SK-N-SH (cell line): ENCODE measurements around the gene SAXO2. TPM values are rescaled to one million over a fixed set of nuclear protein-coding genes. Genes with fewer than 3 reads are reported as not detected.

ENCODE experiments used
- CTCF ChIA-PET: fragments of 300-600, 350-600 bp; formaldehyde crosslinking; extraction: SDS; loops from one replicate; lab custom pipeline; 2021; lab: Yijun Ruan, JAX
- POLR2A ChIA-PET: fragments of 350-600 bp; sonication (Branson Sonifier 250); formaldehyde crosslinking; extraction: SDS; loops from one replicate; lab custom pipeline; 2020; ENCODE audit warnings: antibody characterized with exemption, inconsistent platforms; lab: Yijun Ruan, JAX
- DNase-seq: peaks from one replicate; pipeline ENCODE4 v3.0.0; 2012
- H2AFZ ChIP-seq: fragments of 200-600 bp; sonication (generic); 2 replicates; pipeline ENCODE4 v1.8.1; 2016; ENCODE audit warnings: antibody characterized with exemption, mild to moderate bottlenecking, low read depth
- H3F3A ChIP-seq: fragments of 200-600 bp; sonication (generic); replicated peaks from 2 replicates; pipeline ENCODE3; 2016; ENCODE audit warnings: antibody characterized with exemption, mild to moderate bottlenecking; ENCODE audit not compliant: insufficient read depth
- H3K27ac ChIP-seq, 2 experiments: fragments of 200-500 bp in 1 of 2; fragments of 200-600 bp in 1 of 2; sonication (Bioruptor generic) in 1 of 2; sonication (generic), shearing (Covaris generic) in 1 of 2; 2 replicates each; pipeline versions ENCODE4 v1.5.1 to v1.6.1; 2014 to 2016; ENCODE audit warnings: low read depth in 2 of 2, inconsistent platforms in 1 of 2, low read length in 1 of 2, mild to moderate bottlenecking in 1 of 2, mixed read lengths in 1 of 2
- H3K27me3 ChIP-seq: fragments of 200-600 bp; sonication (generic), shearing (Covaris generic); 2 replicates; pipeline ENCODE4 v1.6.1; 2016; ENCODE audit warnings: mixed run types; ENCODE audit not compliant: insufficient read depth
- H3K36me3 ChIP-seq, 2 experiments: fragments of 200-500 bp in 1 of 2; fragments of 200-600 bp in 1 of 2; sonication (Bioruptor generic) in 1 of 2; sonication (generic) in 1 of 2; replicated peaks in 1 of 2; 2 replicates each; pipeline versions ENCODE3 to v1.5.1; 2014 to 2016; ENCODE audit warnings: low read length in 1 of 2, mild to moderate bottlenecking in 1 of 2; ENCODE audit not compliant: insufficient read depth in 2 of 2, control insufficient read depth in 1 of 2
- H3K4me1 ChIP-seq, 2 experiments: fragments of 200-500 bp in 1 of 2; fragments of 200-600 bp in 1 of 2; sonication (Bioruptor generic) in 1 of 2; sonication (generic), shearing (Covaris generic) in 1 of 2; 2 replicates each; pipeline versions ENCODE4 v1.5.1 to v1.6.1; 2014 to 2016; ENCODE audit warnings: low read depth in 1 of 2, low read length in 1 of 2, mixed run types in 1 of 2; ENCODE audit not compliant: insufficient read depth in 2 of 2, control insufficient read depth in 1 of 2
- H3K4me2 ChIP-seq: fragments of 200-600 bp; sonication (generic), shearing (Covaris generic); 2 replicates; pipeline ENCODE4 v1.6.1; 2017; ENCODE audit warnings: mixed run types
- H3K4me3 ChIP-seq, 2 experiments: fragments of 200-500 bp in 1 of 2; fragments of 200-600 bp in 1 of 2; sonication (Bioruptor generic) in 1 of 2; sonication (generic), shearing (Covaris generic) in 1 of 2; 2 replicates each; pipeline versions ENCODE4 v1.5.1 to v1.8.1; 2014 to 2016; ENCODE audit warnings: low read depth in 2 of 2, inconsistent platforms in 1 of 2, low read length in 1 of 2, mild to moderate bottlenecking in 1 of 2, mixed read lengths in 1 of 2, moderate library complexity in 1 of 2
- H3K79me2 ChIP-seq: fragments of 200-600 bp; sonication (generic); 2 replicates; pipeline ENCODE4 v1.8.1; 2017; ENCODE audit warnings: mild to moderate bottlenecking; ENCODE audit not compliant: insufficient read depth
- H3K9ac ChIP-seq: fragments of 200-600 bp; sonication (generic); 2 replicates; pipeline ENCODE4 v1.6.1; 2017; ENCODE audit warnings: mixed run types
- H3K9me2 ChIP-seq: fragments of 200-600 bp; sonication (generic); 2 replicates; pipeline ENCODE4 v1.6.1; 2017; ENCODE audit warnings: mixed run types
- H3K9me3 ChIP-seq: fragments of 200-600 bp; sonication (generic); 2 replicates; pipeline ENCODE4 v1.6.1; 2017; ENCODE audit warnings: mixed run types, mild to moderate bottlenecking, moderate library complexity
- H4K20me1 ChIP-seq: fragments of 200-600 bp; sonication (generic); 2 replicates; pipeline ENCODE4 v1.6.1; 2017; ENCODE audit warnings: mild to moderate bottlenecking, mixed run types; ENCODE audit not compliant: insufficient read depth
- EZH2phosphoT487 ChIP-seq: fragments of 200-600 bp; sonication (generic); IDR thresholded peaks from 2 replicates; pipeline ENCODE4 v1.6.1; 2017; ENCODE audit warnings: low read depth, mixed run types, mild to moderate bottlenecking, antibody characterized with exemption, moderate library complexity, borderline replicate concordance
- FOSL2 ChIP-seq: IDR thresholded peaks from 2 replicates; pipeline ENCODE4 v1.4.0; 2012; ENCODE audit warnings: low read depth, mild to moderate bottlenecking, moderate library complexity, borderline replicate concordance
- GATA2 ChIP-seq: sonication (generic); formaldehyde crosslinking; IDR thresholded peaks from 2 replicates; pipeline ENCODE4 v1.5.0; 2020; ENCODE audit warnings: mild to moderate bottlenecking, missing genetic modification reagents
- JUND ChIP-seq: IDR thresholded peaks from 2 replicates; pipeline ENCODE4 v1.4.0; 2012
- MEF2A ChIP-seq: IDR thresholded peaks from 2 replicates; pipeline ENCODE4 v1.4.0; 2012; ENCODE audit warnings: low read depth, borderline replicate concordance
- MXI1 ChIP-seq: IDR thresholded peaks from 2 replicates; pipeline ENCODE4 v1.6.1; 2012; ENCODE audit warnings: mild to moderate bottlenecking, low read depth, low read length, improper control_type of control experiment
- RAD21 ChIP-seq: IDR thresholded peaks from 2 replicates; pipeline ENCODE4 v1.6.1; 2012; ENCODE audit warnings: mild to moderate bottlenecking, low read length
- TEAD4 ChIP-seq: IDR thresholded peaks from 2 replicates; pipeline ENCODE4 v1.4.0; 2012; ENCODE audit warnings: mild to moderate bottlenecking, borderline replicate concordance; ENCODE audit not compliant: insufficient read depth
- ZBTB33 ChIP-seq: IDR thresholded peaks from 2 replicates; pipeline ENCODE4 v1.4.0; 2012; ENCODE audit warnings: low read depth, borderline replicate concordance
- WGBS: methylation state at CpG from one replicate; pipeline ENCODE4 v1.1.6; 2017; ENCODE audit warnings: low lambda C conversion rate; 5-methylcytosine and 5-hydroxymethylcytosine counted together
- polyA plus RNA-seq, 3 experiments: library from polyadenylated mRNA; depleted of rRNA; stranded (reverse); fragments of >200 nt; gene quantifications; 2 replicates each; pipeline ENCODE4 v1.2.3, GENCODE V29; 2012
- TF ChIP-seq, protein P1 (sequence below): fragments of 150-350 bp; IDR thresholded peaks from 2 replicates; pipeline ENCODE4 v1.6.1; 2017; ENCODE audit warnings: antibody characterized with exemption, low read length, low read depth, borderline replicate concordance
- TF ChIP-seq, protein P2 (sequence below): IDR thresholded peaks from 2 replicates; pipeline ENCODE4 v1.6.1; 2012; ENCODE audit warnings: mild to moderate bottlenecking, low read depth, low read length, moderate library complexity
- TF ChIP-seq, protein P3 (sequence below): IDR thresholded peaks from 2 replicates; pipeline ENCODE4; 2012

SAXO2 gene
- polyA plus RNA-seq, 1 of the 3 experiments (the other 2 are of a cell fraction): 2.8 TPM

GRCh38 chr15:82304778-82305090 lies 42.1 kb downstream of the SAXO2 start (continued):
- no peak for TF ChIP-seq MXI1
- TF ChIP-seq, all 33 proteins: peak for 0

- Histone ChIP-seq H3K9ac (no peak overlapping the region), H2AFZ (no peak overlapping the region), H3K36me3 (no peaks in the 10 kb centered on the region), H3K27me3 (no peaks in the 10 kb centered on the region; the same call in 1 of the 2 replicates), H3K9me3 (no peaks in the 10 kb centered on the region), H3K4me3 (no peak overlapping the region), H4K20me1 (no peaks in the 10 kb centered on the region), H3K27ac (no peak overlapping the region), H3K4me2 (no peak overlapping the region), H3F3A (no peaks in the 10 kb centered on the region), H3K4me1 (peaks cover 0 to 12% of the 10 kb centered on the region in 2 experiments; a peak in 1 of 4 replicates), H3K79me2 (no peaks in the 10 kb centered on the region), H3K9me2 (no peaks in the 10 kb centered on the region)
- DNase-seq: no peak
- no peak for TF ChIP-seq EZH2phosphoT487
- TF ChIP-seq, protein P1, sequence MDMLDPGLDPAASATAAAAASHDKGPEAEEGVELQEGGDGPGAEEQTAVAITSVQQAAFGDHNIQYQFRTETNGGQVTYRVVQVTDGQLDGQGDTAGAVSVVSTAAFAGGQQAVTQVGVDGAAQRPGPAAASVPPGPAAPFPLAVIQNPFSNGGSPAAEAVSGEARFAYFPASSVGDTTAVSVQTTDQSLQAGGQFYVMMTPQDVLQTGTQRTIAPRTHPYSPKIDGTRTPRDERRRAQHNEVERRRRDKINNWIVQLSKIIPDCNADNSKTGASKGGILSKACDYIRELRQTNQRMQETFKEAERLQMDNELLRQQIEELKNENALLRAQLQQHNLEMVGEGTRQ: no peak
- TF ChIP-seq, protein P2, sequence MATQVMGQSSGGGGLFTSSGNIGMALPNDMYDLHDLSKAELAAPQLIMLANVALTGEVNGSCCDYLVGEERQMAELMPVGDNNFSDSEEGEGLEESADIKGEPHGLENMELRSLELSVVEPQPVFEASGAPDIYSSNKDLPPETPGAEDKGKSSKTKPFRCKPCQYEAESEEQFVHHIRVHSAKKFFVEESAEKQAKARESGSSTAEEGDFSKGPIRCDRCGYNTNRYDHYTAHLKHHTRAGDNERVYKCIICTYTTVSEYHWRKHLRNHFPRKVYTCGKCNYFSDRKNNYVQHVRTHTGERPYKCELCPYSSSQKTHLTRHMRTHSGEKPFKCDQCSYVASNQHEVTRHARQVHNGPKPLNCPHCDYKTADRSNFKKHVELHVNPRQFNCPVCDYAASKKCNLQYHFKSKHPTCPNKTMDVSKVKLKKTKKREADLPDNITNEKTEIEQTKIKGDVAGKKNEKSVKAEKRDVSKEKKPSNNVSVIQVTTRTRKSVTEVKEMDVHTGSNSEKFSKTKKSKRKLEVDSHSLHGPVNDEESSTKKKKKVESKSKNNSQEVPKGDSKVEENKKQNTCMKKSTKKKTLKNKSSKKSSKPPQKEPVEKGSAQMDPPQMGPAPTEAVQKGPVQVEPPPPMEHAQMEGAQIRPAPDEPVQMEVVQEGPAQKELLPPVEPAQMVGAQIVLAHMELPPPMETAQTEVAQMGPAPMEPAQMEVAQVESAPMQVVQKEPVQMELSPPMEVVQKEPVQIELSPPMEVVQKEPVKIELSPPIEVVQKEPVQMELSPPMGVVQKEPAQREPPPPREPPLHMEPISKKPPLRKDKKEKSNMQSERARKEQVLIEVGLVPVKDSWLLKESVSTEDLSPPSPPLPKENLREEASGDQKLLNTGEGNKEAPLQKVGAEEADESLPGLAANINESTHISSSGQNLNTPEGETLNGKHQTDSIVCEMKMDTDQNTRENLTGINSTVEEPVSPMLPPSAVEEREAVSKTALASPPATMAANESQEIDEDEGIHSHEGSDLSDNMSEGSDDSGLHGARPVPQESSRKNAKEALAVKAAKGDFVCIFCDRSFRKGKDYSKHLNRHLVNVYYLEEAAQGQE: no peak
- TF ChIP-seq ZBTB33: no peak
- TF ChIP-seq FOSL2: no peak
- TF ChIP-seq, protein P3, sequence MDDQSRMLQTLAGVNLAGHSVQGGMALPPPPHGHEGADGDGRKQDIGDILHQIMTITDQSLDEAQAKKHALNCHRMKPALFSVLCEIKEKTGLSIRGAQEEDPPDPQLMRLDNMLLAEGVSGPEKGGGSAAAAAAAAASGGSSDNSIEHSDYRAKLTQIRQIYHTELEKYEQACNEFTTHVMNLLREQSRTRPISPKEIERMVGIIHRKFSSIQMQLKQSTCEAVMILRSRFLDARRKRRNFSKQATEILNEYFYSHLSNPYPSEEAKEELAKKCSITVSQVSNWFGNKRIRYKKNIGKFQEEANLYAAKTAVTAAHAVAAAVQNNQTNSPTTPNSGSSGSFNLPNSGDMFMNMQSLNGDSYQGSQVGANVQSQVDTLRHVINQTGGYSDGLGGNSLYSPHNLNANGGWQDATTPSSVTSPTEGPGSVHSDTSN: no peak
- no peak for TF ChIP-seq RAD21
- TF ChIP-seq GATA2 (CRISPR knock-in tag): no peak
- no peak for TF ChIP-seq MEF2A
- no peak for TF ChIP-seq JUND
- TF ChIP-seq MXI1: no peak
- TF ChIP-seq TEAD4: no peak
- ChIA-PET POLR2A (no interaction called here), CTCF (interaction anchor here (1.1 kb wide), 1 partner anchor 11 kb away, joined by 4 read pairs; no protein-coding TSS in a partner anchor)
- WGBS: 67% methylated on average over 5 of the region's 7 CpGs
These were observed 43.0 kb downstream of the SAXO2 start for GRCh38 chr15:82305621-82306048.
